ENCODE measurements around the gene LAIR2.
A peak's percentile ranks its signal among the peaks of the same experiment; 100 is the strongest.
"Not testable (repeated sequence)": the region's sequence is repeated elsewhere in the genome, so short reads cannot be mapped to it uniquely, and the experiment has no call there.

The LAIR2 gene

GRCh38 chr19:54495284-54495683 lies 7.3 kb upstream of the LAIR2 start:
- DNase-seq: not testable (repeated sequence)

GRCh38 chr19:54497747-54498450 lies 4.7 kb upstream of the LAIR2 start:
- DNase-seq: not testable (repeated sequence)

- DNase-seq: not testable (repeated sequence)
Observed at GRCh38 chr19:54498451-54498772, 4.2 kb upstream of the LAIR2 start.

GRCh38 chr19:54505542-54505941 lies 2.9 kb downstream of the LAIR2 start:
- not testable (repeated sequence) for DNase-seq

- DNase-seq: no peak
Observed at GRCh38 chr19:54506079-54506478, 3.4 kb downstream of the LAIR2 start.

GRCh38 chr19:54507038-54507717 lies 4.5 kb downstream of the LAIR2 start:
- not testable (repeated sequence) for DNase-seq

- no peak for DNase-seq
Observed at GRCh38 chr19:54507824-54508223, 5.2 kb downstream of the LAIR2 start.

- DNase-seq: not testable (repeated sequence)
Observed at GRCh38 chr19:54508487-54508886, 5.9 kb downstream of the LAIR2 start.

GRCh38 chr19:54509200-54509940 lies 6.7 kb downstream of the LAIR2 start:
- DNase-seq: not testable (repeated sequence)

GRCh38 chr19:54515156-54515555 lies 12.5 kb downstream of the LAIR2 start:
- DNase-seq: no peak

- DNase-seq: no peak
Observed at GRCh38 chr19:54517483-54517882, 14.9 kb downstream of the LAIR2 start.

GRCh38 chr19:54518844-54519243 lies 16.2 kb downstream of the LAIR2 start:
- DNase-seq: peak; percentile 1

GRCh38 chr19:54521022-54521859 lies 18.6 kb downstream of the LAIR2 start:
- DNase-seq: no peak

- no peak for DNase-seq
Observed at GRCh38 chr19:54521860-54522513, 19.4 kb downstream of the LAIR2 start.

GRCh38 chr19:54523403-54523802 lies 20.8 kb downstream of the LAIR2 start:
- no peak for DNase-seq

- DNase-seq: no peak
Observed at GRCh38 chr19:54525636-54526035, 23.0 kb downstream of the LAIR2 start.

- no peak for DNase-seq
Observed at GRCh38 chr19:54526972-54527371, 24.3 kb downstream of the LAIR2 start.

- no peak for DNase-seq
Observed at GRCh38 chr19:54530866-54531265, 28.2 kb downstream of the LAIR2 start.

- DNase-seq: no peak
Observed at GRCh38 chr19:54532528-54532927, 29.9 kb downstream of the LAIR2 start.

- DNase-seq: no peak
Observed at GRCh38 chr19:54533476-54533875, 30.8 kb downstream of the LAIR2 start.

- no peak for DNase-seq
Observed at GRCh38 chr19:54534156-54534555, 31.5 kb downstream of the LAIR2 start.

GRCh38 chr19:54535601-54536000 lies 33.0 kb downstream of the LAIR2 start:
- no peak for DNase-seq
